NCI-H1436 treated with DMSO at 0.1 percent for 48 hours (cell line): Measurements from ENCODE around the gene CLASP1.

Experiments
- DNase-seq: peaks from one replicate; lab custom pipeline; 2025; lab: John Stamatoyannopoulos, UW

Gene CLASP1

GRCh38 chr2:121541495-121541894, 107.8 kb downstream of the CLASP1 start:
- no peak for DNase-seq

- no peak for DNase-seq
Measured at GRCh38 chr2:121539750-121540469, 109.4 kb downstream of the CLASP1 start.

- no peak for DNase-seq
Measured at GRCh38 chr2:121536850-121537557, 112.3 kb downstream of the CLASP1 start.

GRCh38 chr2:121536347-121536746, 112.9 kb downstream of the CLASP1 start:
- DNase-seq = no peak

GRCh38 chr2:121534007-121534406, 115.3 kb downstream of the CLASP1 start:
- DNase-seq = no peak

GRCh38 chr2:121532894-121533293, 116.4 kb downstream of the CLASP1 start:
- DNase-seq = no peak

GRCh38 chr2:121532347-121532766, 116.9 kb downstream of the CLASP1 start:
- DNase-seq = no peak

- no peak for DNase-seq
Measured at GRCh38 chr2:121530212-121530705, 119.0 kb downstream of the CLASP1 start.

- DNase-seq = no peak
Measured at GRCh38 chr2:121529439-121530211, 119.6 kb downstream of the CLASP1 start.

GRCh38 chr2:121527009-121527682, 122.1 kb downstream of the CLASP1 start:
- DNase-seq = no peak

GRCh38 chr2:121524685-121525425, 124.4 kb downstream of the CLASP1 start:
- DNase-seq = no peak

GRCh38 chr2:121521359-121521758, 127.9 kb downstream of the CLASP1 start:
- DNase-seq = no peak

GRCh38 chr2:121520641-121520994, 128.6 kb downstream of the CLASP1 start:
- no peak for DNase-seq

GRCh38 chr2:121519732-121520640, 129.3 kb downstream of the CLASP1 start:
- no peak for DNase-seq

GRCh38 chr2:121519153-121519552, 130.1 kb downstream of the CLASP1 start:
- DNase-seq = no peak

- DNase-seq = no peak
Measured at GRCh38 chr2:121513597-121514333, 135.5 kb downstream of the CLASP1 start.

GRCh38 chr2:121510857-121511256, 138.4 kb downstream of the CLASP1 start:
- no peak for DNase-seq

GRCh38 chr2:121506621-121507020, 142.6 kb downstream of the CLASP1 start:
- DNase-seq = no peak

GRCh38 chr2:121505986-121506586, 143.2 kb downstream of the CLASP1 start:
- no peak for DNase-seq
